Epidermal melanocyte (primary cell): ENCODE data around the gene NEIL1.
"Not testable (repeated sequence)": the region's sequence is repeated elsewhere in the genome, so short reads cannot be mapped to it uniquely, and the experiment has no call there.

Source experiments
- DNase-seq: peaks from one replicate; pipeline ENCODE4 v3.0.0; 2011; ENCODE audit warnings: low spot score; ENCODE audit not compliant: insufficient read length

Gene NEIL1

GRCh38 chr15:75346796-75347221 lies at the start of gene NEIL1:
Gene NEIL1 (plus strand): TSS chr15:75347039. CDS start chr15:75348906, 1,867 bp downstream.
- no peak for DNase-seq

GRCh38 chr15:75298541-75299310 lies 48.1 kb upstream of the NEIL1 start:
- DNase-seq = not testable (repeated sequence)

GRCh38 chr15:75299311-75299688 lies 47.5 kb upstream of the NEIL1 start:
- DNase-seq = not testable (repeated sequence)

- DNase-seq = not testable (repeated sequence)
These were observed 46.8 kb upstream of the NEIL1 start for GRCh38 chr15:75300026-75300425.

- DNase-seq = no peak
These were observed 44.5 kb upstream of the NEIL1 start for GRCh38 chr15:75302318-75302717.

- DNase-seq = not testable (repeated sequence)
These were observed 44.1 kb upstream of the NEIL1 start for GRCh38 chr15:75302753-75303152.

- DNase-seq = no peak
These were observed 40.7 kb upstream of the NEIL1 start for GRCh38 chr15:75306188-75306587.

- DNase-seq = no peak
These were observed 39.0 kb upstream of the NEIL1 start for GRCh38 chr15:75307778-75308390.

- no peak for DNase-seq
These were observed 37.1 kb upstream of the NEIL1 start for GRCh38 chr15:75309711-75310110.

- DNase-seq = not testable (repeated sequence)
These were observed 34.3 kb upstream of the NEIL1 start for GRCh38 chr15:75312548-75312947.

GRCh38 chr15:75313116-75313845 lies 33.6 kb upstream of the NEIL1 start:
- DNase-seq = no peak

- DNase-seq = no peak
These were observed 32.1 kb upstream of the NEIL1 start for GRCh38 chr15:75314552-75315290.

- not testable (repeated sequence) for DNase-seq
These were observed 27.5 kb upstream of the NEIL1 start for GRCh38 chr15:75319231-75319897.

GRCh38 chr15:75321711-75322110 lies 25.1 kb upstream of the NEIL1 start:
- no peak for DNase-seq

- DNase-seq = no peak
These were observed 20.9 kb upstream of the NEIL1 start for GRCh38 chr15:75325922-75326321.

GRCh38 chr15:75327005-75327404 lies 19.8 kb upstream of the NEIL1 start:
- DNase-seq = no peak

GRCh38 chr15:75327491-75327890 lies 19.3 kb upstream of the NEIL1 start:
- no peak for DNase-seq

- no peak for DNase-seq
These were observed 18.1 kb upstream of the NEIL1 start for GRCh38 chr15:75328493-75329314.

- no peak for DNase-seq
These were observed 17.3 kb upstream of the NEIL1 start for GRCh38 chr15:75329571-75329970.

GRCh38 chr15:75332093-75332492 lies 14.7 kb upstream of the NEIL1 start:
- not testable (repeated sequence) for DNase-seq
